ENCODE data around the gene OMD.
"Not testable (repeated sequence)": the region's sequence is repeated elsewhere in the genome, so short reads cannot be mapped to it uniquely, and the experiment has no call there.

Gene OMD

DNA sequence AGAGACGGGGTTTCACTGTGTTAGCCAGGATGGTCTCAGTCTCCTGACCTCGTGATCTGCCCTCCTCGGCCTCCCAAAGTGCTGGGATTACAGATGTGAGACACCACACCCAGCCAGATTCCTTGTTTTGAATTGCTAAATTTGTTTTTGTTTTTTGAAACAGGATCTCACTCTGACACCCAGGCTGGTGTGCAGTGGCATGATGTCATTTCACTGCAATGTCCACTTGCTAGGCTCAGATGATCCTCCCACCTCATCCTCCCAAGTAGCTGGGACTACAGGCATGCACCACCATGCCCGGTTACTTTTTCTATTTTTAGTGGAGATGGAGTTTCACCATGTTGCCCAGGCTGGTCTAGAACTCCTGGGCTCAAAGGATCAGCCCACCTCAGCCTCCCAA lies 13.1 kb downstream of the OMD start:
- DNase-seq, result not testable (repeated sequence)

GRCh38 chr9:92408747-92409478 lies 15.4 kb downstream of the OMD start:
- no peak for DNase-seq

DNA sequence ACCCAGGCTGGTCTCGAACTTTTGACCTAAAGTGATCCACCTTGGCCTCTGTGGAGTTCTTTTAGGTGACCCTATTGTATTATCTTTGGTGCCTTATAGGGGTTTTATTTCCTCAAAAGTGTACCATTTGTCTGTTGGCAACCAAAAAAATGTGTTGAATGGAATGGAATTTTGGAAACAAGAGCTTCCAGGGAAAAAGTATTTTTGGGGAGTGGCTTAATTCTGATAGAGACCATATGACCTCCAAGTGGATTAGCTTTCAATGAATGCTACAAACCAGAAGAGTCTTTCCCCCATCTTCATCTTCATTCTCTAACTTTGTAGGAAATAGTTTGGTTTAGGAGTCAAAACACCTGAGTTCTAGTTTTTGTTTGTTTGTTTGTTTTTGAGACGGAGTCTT lies 16.5 kb downstream of the OMD start:
- DNase-seq, result no peak

GRCh38 chr9:92406477-92406876 lies 17.8 kb downstream of the OMD start:
- DNase-seq, result peak; percentile 38

DNA sequence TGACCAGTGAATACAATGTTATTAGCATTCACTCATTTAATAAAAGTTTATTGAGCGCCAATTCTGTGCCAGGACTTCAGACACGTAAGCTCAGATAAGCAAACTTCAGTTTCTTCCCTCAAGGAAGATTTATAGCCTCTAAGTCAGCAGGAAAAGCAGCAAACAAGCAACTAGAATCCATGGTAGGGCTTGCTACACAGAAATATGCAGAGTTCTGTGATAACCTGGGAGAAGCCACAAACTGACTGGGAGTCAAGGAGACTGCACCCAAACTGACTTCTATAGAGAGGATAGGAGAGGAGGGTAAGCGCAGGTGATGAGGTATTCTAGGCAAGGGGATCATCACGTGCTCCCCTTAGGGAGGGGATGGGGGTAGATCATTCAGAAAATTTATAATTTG lies 18.5 kb downstream of the OMD start:
- DNase-seq, result peak; percentile 32

DNA sequence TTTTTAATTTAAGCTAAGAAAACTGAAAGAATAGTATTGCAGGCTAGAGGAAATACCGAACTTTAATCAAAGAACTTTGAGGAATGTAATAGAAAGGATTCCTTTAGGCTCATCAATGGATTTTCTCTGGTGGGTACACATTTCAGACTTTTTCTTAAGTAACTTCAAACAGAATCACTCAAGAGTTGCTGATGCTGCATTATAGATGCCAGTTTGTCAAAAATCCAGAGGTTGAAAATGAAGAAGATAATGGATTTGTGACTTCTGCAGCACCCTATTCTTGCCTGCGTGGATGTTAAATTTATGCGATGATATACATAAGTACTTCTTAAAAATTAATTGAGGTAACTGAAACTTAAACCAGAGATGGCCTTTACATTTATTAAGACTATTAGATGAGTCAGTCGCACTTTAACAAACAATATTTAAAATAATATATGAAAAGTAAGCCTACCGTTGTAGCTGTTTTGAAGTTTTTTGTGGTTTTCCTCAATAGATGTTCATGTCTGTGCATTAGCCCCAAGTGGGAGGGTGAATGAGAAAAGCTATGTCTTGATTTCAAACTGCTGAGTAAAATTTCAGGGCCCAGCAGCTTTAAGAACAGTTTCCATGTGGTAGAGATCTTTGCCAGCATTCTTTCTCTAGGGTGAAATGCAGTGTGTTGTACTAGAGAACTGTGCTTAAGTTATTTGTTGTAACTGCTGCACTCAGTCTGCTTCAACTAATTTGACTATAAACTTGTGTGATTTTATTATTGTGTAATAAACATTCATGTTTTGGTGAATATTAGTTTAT lies 20.0 kb downstream of the OMD start, which contains the start of gene OGN:
Gene OGN (minus strand): TSS at position 537 of the 795 bp plus-strand sequence. CDS start 1,171 bp downstream, outside the sequence.
- DNase-seq, result peak; percentile 67

- DNase-seq, result peak; percentile 26
Measured at GRCh38 chr9:92402826-92403745, 21.2 kb downstream of the OMD start.

GRCh38 chr9:92402360-92402759 lies 21.9 kb downstream of the OMD start:
- DNase-seq, result no peak

- no peak for DNase-seq
Measured at GRCh38 chr9:92397853-92398252, 26.4 kb downstream of the OMD start.

GRCh38 chr9:92395617-92396016 lies 28.7 kb downstream of the OMD start:
- no peak for DNase-seq

DNA sequence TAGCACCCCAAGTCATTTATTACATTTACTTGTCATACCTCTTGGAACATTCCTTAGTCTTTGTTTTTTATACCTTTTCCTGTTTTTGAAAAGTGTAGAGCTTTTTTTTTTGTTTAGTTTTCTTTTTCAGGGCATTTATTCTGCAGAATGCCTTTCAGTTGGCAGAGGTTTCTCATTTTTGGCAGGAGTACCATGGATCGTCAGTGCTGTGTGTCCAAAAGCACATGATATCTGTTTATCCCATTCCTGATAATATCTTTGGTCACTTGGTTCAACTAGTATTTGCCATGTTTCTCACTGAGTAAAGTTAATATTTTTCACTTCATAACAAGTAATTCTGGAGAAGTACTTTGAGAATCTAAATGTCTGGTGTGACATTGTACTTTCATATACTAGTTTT lies 30.6 kb downstream of the OMD start:
- DNase-seq, result no peak

- DNase-seq, result no peak
Measured at GRCh38 chr9:92392690-92393089, 31.6 kb downstream of the OMD start.

DNA sequence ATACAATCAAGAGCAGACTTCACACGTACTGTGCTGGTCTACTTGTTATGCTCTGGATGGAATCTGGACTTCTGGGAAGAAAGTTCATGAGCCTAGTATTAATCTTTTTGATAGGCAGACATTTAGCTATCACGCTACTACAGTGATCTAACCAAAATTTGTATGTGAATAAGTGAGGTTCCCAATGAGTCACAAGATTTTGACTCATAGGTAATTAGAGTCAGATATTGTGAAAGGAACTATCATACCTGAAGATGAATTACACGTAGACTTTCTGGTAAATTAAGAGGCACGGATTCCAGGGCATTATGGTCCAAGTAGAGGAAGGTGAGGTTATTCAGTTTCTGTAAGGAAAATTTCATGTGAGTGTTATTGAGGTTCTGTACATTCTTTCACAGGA lies 38.3 kb downstream of the OMD start:
- DNase-seq, result no peak

DNA sequence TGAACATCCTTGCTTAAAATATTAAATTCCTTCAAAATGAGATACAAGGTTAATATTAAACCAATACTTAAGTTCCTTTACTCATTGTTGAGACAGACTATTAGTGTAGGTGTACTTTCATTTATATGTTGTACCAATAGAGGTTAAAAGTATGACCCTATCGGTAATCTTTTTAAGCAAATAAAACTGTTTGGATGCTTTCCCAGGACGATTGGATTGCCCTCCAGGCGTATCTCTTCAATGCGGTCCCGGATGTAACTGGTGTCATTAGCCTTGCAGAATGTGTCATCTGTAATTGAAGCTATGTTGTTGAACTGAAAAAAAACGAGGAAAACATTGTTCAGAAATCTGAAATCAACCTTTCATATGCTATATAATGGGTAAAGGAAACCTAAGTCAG lies 38.8 kb downstream of the OMD start:
- no peak for DNase-seq

GRCh38 chr9:92385001-92385400 lies 39.3 kb downstream of the OMD start:
- no peak for DNase-seq

- no peak for DNase-seq
Measured at GRCh38 chr9:92384375-92384774, 39.9 kb downstream of the OMD start.

DNA sequence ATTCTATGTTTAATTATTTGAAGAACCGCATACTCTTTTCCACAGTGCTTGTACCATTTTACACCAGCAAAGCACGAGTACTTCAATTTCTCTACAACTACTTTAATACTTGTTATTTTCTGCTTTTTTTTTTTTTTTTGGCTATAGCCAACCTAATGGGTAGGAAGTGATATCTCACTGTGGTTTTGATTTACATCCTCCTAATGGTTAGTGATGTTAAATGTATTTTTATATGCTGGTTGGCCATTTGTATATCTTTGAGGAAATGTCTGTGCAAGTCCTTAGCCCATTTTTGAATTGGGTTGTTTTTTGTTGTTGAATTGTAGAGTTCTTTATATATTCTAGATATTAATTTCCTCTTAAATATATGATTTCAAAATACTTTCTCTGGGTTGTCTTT lies 42.5 kb downstream of the OMD start:
- no peak for DNase-seq

- DNase-seq, result no peak
Measured at GRCh38 chr9:92380603-92381002, 43.7 kb downstream of the OMD start.

GRCh38 chr9:92378865-92379560 lies 45.3 kb downstream of the OMD start:
- no peak for DNase-seq

- DNase-seq, result no peak
Measured at GRCh38 chr9:92377876-92378275, 46.4 kb downstream of the OMD start.

GRCh38 chr9:92373167-92373566 lies 51.1 kb downstream of the OMD start:
- DNase-seq, result no peak

DNA sequence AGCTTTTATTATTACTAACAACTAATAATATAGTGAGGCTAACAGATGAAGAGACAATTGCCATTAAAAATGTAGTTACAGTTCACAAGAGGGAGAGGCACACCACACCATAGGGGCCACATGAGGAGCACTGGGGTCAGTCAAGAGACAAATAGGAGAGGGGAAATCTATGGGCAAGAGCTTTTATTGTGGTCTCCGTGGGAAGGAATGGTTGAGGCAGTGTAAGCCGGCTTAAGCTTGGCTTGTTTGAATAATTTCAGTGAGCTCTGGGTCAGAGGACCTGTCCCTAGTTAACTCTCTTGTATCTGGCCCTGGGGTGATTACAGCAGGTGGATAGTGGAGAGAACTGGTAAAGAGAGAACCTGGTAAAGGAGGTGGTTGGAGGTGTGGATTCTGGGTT lies 55.2 kb downstream of the OMD start:
- no peak for DNase-seq
